Upper lobe of right lung (tissue), 1 donor: ENCODE results near the gene THSD4. TPM values are rescaled to one million over a fixed set of nuclear protein-coding genes. Genes with fewer than 3 reads are reported as not detected.
A peak's percentile ranks its signal among the peaks of the same experiment; 100 is the strongest.
"Not testable (repeated sequence)": the region's sequence is repeated elsewhere in the genome, so short reads cannot be mapped to it uniquely, and the experiment has no call there.

Source experiments
- ATAC-seq: fragments of 200-7000 bp; cut with Tn5 transposase; one replicate; pipeline ENCODE4 v1.9.1; 2020; ENCODE audit warnings: mild to moderate bottlenecking, moderate library complexity
- DNase-seq: peaks from one replicate; pipeline ENCODE4 v3.0.0-alpha.2; 2020
- H3K27ac ChIP-seq: fragments of 200-600 bp; one replicate; pipeline ENCODE4 v1.8.0; 2022
- H3K27me3 ChIP-seq: fragments of 200-600 bp; one replicate; pipeline ENCODE4 v1.8.0; 2022; ENCODE audit warnings: mild to moderate bottlenecking
- H3K36me3 ChIP-seq: fragments of 200-600 bp; one replicate; pipeline ENCODE4 v1.8.0; 2022
- H3K4me1 ChIP-seq: fragments of 200-600 bp; one replicate; pipeline ENCODE4 v1.8.0; 2022
- H3K4me3 ChIP-seq: fragments of 200-600 bp; one replicate; pipeline ENCODE4 v1.8.0; 2022; ENCODE audit warnings: mild to moderate bottlenecking
- H3K9me3 ChIP-seq: fragments of 200-600 bp; one replicate; pipeline ENCODE4 v1.8.0; 2022
- intact Hi-C: fragments of 100-400 bp; cut with DNase I; formaldehyde crosslinking; loops from one replicate; pipeline ENCODE4 v1.11.0; 2022
- total RNA-seq: library from RNA; stranded (reverse); fragmentation: NEBNext Ultra II Directional; extraction: Animal tissue kit (Norgen Biotek cat#: 25700); gene quantifications from one replicate; pipeline ENCODE4 v1.2.1, GENCODE V29; 2021
- TF ChIP-seq, protein P1 (sequence below): fragments of 200-600 bp; IDR thresholded peaks from one replicate; pipeline ENCODE4 v1.8.0; 2022; ENCODE audit warnings: antibody characterized with exemption
- donor health status: DM: no; HTN: yes; CAD: no; lungs with severe emphysema.

THSD4 gene
- total RNA-seq, 1 donor from 2014 or later, result 25.6 TPM

DNA sequence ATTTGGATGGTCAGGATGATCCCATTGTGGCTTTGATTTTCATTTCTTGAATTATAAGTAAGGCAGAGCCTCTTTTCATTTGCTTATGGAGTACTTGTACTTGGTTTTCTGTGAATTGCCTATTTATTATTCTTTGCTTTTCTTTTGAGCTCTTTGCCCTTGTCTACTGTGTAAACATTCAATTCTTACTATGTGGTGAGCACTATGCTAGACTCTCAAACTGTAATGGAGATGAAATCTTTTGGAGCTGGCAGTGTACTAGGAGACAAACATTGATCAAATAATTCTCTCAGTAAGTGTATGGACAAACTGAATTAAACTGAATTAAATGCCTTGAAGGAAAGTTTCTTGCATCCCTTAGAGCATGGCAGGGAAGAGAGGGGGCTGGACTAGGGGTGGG lies 608.1 kb downstream of the THSD4 start:
- TF ChIP-seq, protein P1, sequence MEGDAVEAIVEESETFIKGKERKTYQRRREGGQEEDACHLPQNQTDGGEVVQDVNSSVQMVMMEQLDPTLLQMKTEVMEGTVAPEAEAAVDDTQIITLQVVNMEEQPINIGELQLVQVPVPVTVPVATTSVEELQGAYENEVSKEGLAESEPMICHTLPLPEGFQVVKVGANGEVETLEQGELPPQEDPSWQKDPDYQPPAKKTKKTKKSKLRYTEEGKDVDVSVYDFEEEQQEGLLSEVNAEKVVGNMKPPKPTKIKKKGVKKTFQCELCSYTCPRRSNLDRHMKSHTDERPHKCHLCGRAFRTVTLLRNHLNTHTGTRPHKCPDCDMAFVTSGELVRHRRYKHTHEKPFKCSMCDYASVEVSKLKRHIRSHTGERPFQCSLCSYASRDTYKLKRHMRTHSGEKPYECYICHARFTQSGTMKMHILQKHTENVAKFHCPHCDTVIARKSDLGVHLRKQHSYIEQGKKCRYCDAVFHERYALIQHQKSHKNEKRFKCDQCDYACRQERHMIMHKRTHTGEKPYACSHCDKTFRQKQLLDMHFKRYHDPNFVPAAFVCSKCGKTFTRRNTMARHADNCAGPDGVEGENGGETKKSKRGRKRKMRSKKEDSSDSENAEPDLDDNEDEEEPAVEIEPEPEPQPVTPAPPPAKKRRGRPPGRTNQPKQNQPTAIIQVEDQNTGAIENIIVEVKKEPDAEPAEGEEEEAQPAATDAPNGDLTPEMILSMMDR, result no peak
- no peak overlapping the region for H3K27ac ChIP-seq
- H3K4me1 ChIP-seq, result no peaks in the 10 kb centered on the region
- ATAC-seq (no peak), DNase-seq (no peak)
- intact Hi-C loops, result no loop called here
- no peak overlapping the region for H3K4me3 ChIP-seq
- no peaks in the 10 kb centered on the region for H3K36me3 ChIP-seq
- H3K9me3 ChIP-seq, result no peaks in the 10 kb centered on the region
- H3K27me3 ChIP-seq, result no peaks in the 10 kb centered on the region

DNA sequence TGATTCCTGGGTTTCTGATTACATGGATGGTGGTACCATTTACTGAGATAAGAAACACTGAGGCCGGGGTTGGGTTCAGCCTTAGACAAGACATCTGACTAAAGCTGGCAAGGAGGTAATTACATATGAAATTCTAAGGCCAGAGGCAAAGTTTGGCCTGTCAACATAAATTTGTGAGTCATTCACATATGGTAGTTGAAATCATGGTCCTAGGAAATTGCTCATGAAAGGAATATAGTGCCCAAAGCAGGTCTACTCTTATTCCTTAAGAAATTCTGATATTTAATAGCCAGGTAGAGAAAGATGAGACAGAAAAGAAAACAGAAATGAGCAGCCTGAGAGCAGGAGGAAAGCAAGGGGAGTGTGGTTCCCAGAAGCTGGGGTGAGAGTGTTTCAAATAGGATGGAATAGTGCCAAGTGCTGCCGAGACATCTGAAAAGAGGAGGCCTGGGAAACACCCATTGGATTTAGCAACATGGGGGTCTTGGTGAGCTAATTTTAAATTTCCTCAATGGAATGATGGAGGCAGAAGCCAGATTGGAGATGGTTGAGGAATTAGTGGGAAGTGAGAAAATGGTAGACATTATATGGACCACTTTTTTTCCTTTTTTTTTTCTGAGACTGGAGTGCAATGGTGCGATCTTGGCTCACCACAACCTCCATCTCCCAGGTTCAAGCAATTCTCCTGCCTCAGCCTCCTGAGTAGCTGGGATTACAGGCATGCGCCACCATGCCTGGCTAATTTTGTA lies 610.1 kb downstream of the THSD4 start:
- ATAC-seq, H3K36me3 ChIP-seq, intact Hi-C loops, DNase-seq, H3K9me3 ChIP-seq, H3K4me1 ChIP-seq, H3K4me3 ChIP-seq, H3K27ac ChIP-seq, H3K27me3 ChIP-seq: not testable (repeated sequence)

DNA sequence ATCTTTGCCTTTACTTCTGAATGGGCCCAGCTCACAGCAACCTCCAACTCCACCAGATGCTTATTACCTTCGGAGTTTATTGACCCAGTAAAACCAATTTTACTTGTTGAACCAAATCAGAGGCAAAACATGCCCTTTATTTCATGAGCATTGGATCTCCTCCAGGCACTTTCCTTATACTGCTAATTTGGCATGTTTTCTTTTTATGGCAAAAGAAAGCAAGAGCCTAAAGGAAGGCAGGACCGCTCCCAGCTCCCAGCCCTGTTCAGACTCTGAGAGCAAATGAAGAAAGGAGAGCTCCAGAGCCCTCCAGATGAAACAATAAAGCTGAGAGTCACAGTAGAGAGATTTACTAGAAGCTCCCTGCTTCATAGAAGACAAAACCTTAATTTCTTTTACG lies 613.6 kb downstream of the THSD4 start:
- Histone ChIP-seq H3K36me3 (no peaks in the 10 kb centered on the region), H3K27me3 (no peaks in the 10 kb centered on the region), H3K27ac (no peak overlapping the region), H3K9me3 (no peaks in the 10 kb centered on the region), H3K4me3 (no peak overlapping the region), H3K4me1 (peaks cover 6% of the 10 kb centered on the region)
- intact Hi-C loops, result no loop called here
- no peak for DNase-seq
- TF ChIP-seq, protein P1, result no peak
- no peak for ATAC-seq

DNA sequence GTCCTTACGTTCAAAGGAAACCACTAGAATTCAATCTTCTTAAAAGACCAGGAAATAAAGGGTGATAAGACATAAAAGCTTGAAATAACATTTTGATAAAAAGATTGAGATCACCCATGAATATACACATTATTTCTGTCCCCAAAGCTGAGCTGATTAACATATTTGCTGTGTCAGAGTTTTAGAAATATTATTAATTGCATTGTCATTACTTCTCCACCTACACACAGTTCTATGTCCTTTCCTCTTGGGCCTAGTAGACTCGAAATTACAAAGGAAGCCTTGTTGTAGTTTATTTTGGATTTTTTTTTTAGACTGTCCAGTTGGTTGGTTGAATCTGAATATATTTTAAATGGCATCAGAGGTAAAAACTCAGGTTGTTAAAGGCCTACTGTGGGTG lies 614.0 kb downstream of the THSD4 start:
- Histone ChIP-seq H3K9me3 (no peaks in the 10 kb centered on the region), H3K27me3 (no peaks in the 10 kb centered on the region), H3K4me1 (peaks cover 6% of the 10 kb centered on the region), H3K27ac (no peak overlapping the region), H3K4me3 (no peak overlapping the region), H3K36me3 (no peaks in the 10 kb centered on the region)
- intact Hi-C loops, result no loop called here
- DNase-seq, result no peak
- no peak for ATAC-seq
- TF ChIP-seq, protein P1, result no peak

DNA sequence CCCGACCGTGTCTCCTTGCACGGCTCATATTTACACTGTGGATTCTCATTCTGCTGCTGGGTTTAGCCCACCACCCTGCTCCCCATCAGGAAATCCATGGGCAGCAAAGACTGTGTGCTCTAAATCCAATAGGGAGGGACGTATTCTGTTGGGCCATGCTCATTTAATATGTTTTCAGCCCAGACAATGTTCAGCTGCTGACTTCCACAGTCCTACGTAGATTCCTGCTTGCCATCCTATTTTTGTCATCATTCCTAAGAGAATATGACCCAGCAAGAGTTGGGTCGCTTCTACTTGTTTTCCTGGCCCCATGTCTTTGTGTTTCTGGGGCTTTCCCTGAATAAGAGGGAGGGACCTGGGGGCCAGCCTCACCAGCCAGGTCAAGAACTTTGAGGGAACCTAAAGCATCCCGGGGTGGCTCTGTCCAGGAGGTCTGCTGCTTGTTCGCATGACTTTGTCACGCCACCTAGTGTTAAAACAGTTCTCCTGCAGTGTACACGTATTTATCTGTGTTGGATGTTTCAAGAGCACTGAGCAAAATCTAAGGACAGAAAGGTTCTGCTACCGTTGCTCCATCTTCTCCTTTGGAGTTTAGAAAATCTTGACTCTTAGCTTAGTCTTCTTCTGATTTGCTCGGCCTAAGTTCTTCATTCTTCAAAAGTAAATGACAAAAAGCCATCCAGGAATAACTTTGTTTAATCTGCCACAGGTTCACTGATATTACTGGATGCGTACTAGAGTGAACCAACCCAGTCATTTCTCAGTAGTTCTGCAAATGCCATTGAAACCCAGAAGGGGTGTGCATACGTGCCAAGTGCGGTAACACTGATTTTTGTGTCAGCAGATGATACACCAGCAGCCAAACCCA lies 615.2 kb downstream of the THSD4 start:
- TF ChIP-seq, protein P1, result peak; percentile 79
- ATAC-seq, result peak; percentile 86
- DNase-seq, result no peak
- Histone ChIP-seq H3K9me3 (no peaks in the 10 kb centered on the region), H3K4me1 (peaks cover 6% of the 10 kb centered on the region), H3K27me3 (no peaks in the 10 kb centered on the region), H3K27ac (no peak overlapping the region), H3K4me3 (no peak overlapping the region), H3K36me3 (no peaks in the 10 kb centered on the region)
- intact Hi-C loops, result loop anchor here (10.0 kb wide), 1 partner anchor 276 kb away; no protein-coding TSS in a partner anchor

DNA sequence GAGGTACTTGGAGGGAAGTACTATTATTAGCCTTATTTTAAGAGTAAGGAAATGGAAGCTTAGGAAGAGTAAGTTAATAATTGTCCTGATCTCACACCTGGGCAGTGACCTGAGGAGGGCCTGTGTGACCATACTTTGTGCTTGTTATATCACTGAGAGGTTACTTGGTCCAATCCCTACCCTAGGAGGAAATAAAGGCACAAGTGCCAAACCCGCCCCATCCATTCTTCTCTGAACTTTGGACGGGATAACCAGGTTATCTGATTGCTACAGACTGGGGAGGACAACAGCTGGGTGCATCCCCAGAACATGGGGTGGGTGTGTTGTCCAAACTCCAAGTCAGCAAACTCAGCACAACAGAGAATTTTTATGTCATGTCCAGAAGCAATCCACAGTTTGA lies 617.4 kb downstream of the THSD4 start:
- H3K9me3 ChIP-seq, result no peaks in the 10 kb centered on the region
- no peaks in the 10 kb centered on the region for H3K36me3 ChIP-seq
- intact Hi-C loops, result loop anchor here (10.0 kb wide), 1 partner anchor 278 kb away; no protein-coding TSS in a partner anchor
- no peak overlapping the region for H3K4me3 ChIP-seq
- H3K27ac ChIP-seq, result no peak overlapping the region
- DNase-seq, result no peak
- H3K4me1 ChIP-seq, result peaks cover 6% of the 10 kb centered on the region
- no peak for ATAC-seq
- TF ChIP-seq, protein P1, result no peak
- H3K27me3 ChIP-seq, result no peaks in the 10 kb centered on the region
